ENCODE data around the gene GXYLT1.

The GXYLT1 gene

DNA sequence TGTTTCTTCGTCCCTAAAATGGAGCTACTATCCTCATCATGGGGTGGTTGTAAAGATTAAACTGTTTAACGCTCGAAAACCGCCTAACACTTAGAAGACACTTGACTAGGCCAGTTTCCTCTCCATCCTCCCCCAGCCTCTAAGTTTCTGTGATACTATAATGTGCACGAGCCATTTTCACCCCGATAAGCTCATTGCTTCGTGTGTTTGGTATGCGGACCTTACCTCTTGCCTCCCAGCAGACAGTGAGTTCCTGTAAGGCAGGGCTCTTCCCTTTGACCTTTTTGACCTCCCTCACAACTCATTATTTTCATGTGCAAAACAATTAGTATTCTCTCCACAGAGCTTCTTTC is 499 bp upstream of the GXYLT1 start:
- TF ChIP-seq, protein P1, sequence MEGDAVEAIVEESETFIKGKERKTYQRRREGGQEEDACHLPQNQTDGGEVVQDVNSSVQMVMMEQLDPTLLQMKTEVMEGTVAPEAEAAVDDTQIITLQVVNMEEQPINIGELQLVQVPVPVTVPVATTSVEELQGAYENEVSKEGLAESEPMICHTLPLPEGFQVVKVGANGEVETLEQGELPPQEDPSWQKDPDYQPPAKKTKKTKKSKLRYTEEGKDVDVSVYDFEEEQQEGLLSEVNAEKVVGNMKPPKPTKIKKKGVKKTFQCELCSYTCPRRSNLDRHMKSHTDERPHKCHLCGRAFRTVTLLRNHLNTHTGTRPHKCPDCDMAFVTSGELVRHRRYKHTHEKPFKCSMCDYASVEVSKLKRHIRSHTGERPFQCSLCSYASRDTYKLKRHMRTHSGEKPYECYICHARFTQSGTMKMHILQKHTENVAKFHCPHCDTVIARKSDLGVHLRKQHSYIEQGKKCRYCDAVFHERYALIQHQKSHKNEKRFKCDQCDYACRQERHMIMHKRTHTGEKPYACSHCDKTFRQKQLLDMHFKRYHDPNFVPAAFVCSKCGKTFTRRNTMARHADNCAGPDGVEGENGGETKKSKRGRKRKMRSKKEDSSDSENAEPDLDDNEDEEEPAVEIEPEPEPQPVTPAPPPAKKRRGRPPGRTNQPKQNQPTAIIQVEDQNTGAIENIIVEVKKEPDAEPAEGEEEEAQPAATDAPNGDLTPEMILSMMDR (IDR thresholded peaks at IDR 0.05; ENCODE audit: borderline replicate concordance, insufficient read depth, low read depth, low read length): no peak
- peak overlapping the region; percentile 77 for H3K4me3 ChIP-seq (ENCODE audit: low read depth, low read length)

DNA sequence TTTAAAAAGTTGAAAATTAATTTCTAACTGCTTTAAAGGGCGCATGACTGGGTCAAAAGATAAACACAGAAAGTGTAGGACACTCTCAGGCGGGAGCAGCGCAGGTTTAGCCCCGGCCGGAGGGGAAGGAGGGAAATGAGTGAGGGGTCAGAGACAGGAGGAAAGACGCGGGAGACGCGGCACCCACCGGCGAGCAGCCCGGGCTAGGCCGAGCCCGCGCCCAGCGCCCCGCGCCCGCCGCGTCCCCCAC is 591 bp downstream of the GXYLT1 start:
- TF ChIP-seq, protein P1 (IDR thresholded peaks at IDR 0.05; ENCODE audit: borderline replicate concordance, insufficient read depth, low read depth, low read length): no peak
- peak overlapping the region; percentile 77 for H3K4me3 ChIP-seq (ENCODE audit: low read depth, low read length)

DNA sequence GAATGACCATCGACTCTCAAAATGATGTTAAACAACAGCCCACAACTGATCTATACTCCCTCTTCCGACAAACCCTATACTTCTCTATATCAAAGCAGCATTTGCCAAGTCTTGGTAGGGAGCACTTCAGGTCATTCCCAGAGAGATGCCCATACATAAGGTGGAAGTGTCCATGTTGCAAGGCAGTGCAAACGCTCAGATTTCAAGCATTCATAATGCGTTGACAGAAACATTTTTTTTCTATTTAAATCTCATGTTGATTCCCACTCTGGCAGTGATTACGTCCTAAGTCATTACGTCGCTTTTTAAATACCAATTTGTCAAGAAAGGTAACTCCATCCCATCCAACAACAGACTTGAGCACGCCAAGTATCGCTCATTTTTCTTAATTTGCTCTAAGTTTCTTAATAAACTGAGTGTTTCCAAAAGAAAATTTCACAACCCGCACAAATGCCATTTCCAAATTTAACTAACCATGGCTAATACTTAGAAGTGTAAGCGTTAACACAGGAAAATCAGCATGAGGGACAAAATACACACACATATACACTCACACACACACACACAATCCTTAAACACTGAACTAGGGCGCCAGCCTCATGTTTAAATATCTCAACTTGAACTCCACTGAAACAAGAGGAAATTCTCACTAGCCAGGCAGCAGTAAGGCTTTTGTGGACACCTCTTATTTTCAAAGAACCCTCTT is 1.1 kb downstream of the GXYLT1 start:
- peak overlapping the region; percentile 77 for H3K4me3 ChIP-seq (ENCODE audit: low read depth, low read length)
- TF ChIP-seq, protein P1 (IDR thresholded peaks at IDR 0.05; ENCODE audit: borderline replicate concordance, insufficient read depth, low read depth, low read length): no peak

GRCh38 chr12:42141981-42142606 is 2.6 kb downstream of the GXYLT1 start:
- TF ChIP-seq, protein P1 (IDR thresholded peaks at IDR 0.05; ENCODE audit: borderline replicate concordance, insufficient read depth, low read depth, low read length): no peak
- H3K4me3 ChIP-seq (ENCODE audit: low read depth, low read length): no peak overlapping the region

- TF ChIP-seq, protein P1 (IDR thresholded peaks at IDR 0.05; ENCODE audit: borderline replicate concordance, insufficient read depth, low read depth, low read length): no peak
- H3K4me3 ChIP-seq (ENCODE audit: low read depth, low read length): no peak overlapping the region
These were observed 3.8 kb downstream of the GXYLT1 start for GRCh38 chr12:42140901-42141300.

DNA sequence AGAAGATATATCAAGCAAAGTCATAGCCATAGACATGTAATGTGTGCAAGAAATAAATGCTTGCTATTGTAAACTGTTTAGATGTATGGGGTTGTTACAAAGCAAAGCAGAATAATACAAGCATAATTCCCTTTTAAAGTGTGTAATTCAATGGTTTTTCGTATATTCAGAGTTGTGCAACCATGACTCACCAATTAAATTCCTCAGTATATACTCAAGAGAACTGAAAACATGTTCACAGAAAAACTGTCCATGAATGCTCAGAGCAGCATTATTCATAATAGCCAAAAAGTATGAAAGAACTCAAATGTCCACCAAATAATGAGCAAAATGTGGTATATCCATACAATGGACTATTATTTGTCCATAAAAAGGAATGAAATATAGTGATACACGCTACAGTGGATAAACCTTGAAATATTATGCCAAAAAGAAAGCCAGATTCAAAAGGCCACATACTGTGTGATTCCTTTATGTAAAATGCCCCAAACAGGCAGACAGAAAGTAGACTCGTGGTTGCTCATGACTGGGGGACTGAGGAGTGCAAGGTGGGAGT is 9.3 kb downstream of the GXYLT1 start:
- no peak overlapping the region for H3K4me3 ChIP-seq (ENCODE audit: low read depth, low read length)
- TF ChIP-seq, protein P1 (IDR thresholded peaks at IDR 0.05; ENCODE audit: borderline replicate concordance, insufficient read depth, low read depth, low read length): no peak
